Retinal pigment epithelial cell (primary cell): ENCODE data around the gene BACE2.

Source experiments
- DNase-seq: peaks from one replicate; pipeline ENCODE4 v3.0.0-alpha.2; 2010; ENCODE audit warnings: low read depth
- H3K4me3 ChIP-seq: 2 replicates; pipeline ENCODE4 v1.5.1; 2011; ENCODE audit warnings: mild to moderate bottlenecking, low read length, control low read depth, moderate library complexity
- TF ChIP-seq, protein P1 (sequence below): conservative IDR thresholded peaks from 2 replicates; pipeline ENCODE4 v1.5.1; 2011; ENCODE audit warnings: low read depth, low read length, control low read depth, inconsistent platforms

BACE2 gene

DNA sequence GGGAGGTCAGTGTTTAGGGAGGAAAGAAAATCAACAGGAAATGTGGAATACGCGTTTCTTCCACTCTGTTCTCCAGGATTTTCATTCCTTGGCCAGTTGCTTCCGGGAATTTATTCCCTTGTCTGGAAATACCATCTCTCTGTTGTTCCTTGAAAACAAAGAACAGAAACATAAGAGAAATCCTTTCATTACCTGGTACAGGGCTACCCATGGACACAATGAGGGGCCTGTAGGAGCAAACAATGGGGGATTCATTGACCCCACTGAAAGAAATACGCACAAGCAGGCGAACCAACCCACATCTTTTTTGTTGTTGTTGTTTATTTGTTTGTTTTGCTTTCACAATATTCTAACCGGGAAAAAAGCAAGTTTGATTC is 20.0 kb upstream of the BACE2 start:
- H3K4me3 ChIP-seq: no peak overlapping the region
- no peak for DNase-seq
- TF ChIP-seq, protein P1, sequence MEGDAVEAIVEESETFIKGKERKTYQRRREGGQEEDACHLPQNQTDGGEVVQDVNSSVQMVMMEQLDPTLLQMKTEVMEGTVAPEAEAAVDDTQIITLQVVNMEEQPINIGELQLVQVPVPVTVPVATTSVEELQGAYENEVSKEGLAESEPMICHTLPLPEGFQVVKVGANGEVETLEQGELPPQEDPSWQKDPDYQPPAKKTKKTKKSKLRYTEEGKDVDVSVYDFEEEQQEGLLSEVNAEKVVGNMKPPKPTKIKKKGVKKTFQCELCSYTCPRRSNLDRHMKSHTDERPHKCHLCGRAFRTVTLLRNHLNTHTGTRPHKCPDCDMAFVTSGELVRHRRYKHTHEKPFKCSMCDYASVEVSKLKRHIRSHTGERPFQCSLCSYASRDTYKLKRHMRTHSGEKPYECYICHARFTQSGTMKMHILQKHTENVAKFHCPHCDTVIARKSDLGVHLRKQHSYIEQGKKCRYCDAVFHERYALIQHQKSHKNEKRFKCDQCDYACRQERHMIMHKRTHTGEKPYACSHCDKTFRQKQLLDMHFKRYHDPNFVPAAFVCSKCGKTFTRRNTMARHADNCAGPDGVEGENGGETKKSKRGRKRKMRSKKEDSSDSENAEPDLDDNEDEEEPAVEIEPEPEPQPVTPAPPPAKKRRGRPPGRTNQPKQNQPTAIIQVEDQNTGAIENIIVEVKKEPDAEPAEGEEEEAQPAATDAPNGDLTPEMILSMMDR: no peak

DNA sequence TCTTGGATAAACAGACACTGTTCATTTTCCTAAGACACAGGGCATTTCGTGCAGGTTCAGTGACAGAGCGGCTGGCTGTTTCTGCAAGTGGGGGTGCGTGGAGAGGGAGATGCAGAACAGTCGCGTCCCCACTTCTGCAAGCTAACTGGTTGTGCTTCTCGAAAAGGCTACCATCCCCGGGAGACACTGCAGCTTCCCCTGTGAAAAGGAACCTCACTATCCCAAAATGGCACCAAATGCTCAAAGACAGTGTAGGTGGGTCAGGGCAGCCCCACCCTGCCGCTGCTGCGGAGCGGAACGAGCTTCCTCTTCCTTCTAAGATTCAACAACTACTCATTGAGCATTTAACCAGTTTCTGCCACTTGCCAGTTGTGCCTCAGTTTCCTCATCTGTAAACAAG is 19.2 kb upstream of the BACE2 start:
- no peak overlapping the region for H3K4me3 ChIP-seq
- no peak for DNase-seq
- TF ChIP-seq, protein P1: no peak

DNA sequence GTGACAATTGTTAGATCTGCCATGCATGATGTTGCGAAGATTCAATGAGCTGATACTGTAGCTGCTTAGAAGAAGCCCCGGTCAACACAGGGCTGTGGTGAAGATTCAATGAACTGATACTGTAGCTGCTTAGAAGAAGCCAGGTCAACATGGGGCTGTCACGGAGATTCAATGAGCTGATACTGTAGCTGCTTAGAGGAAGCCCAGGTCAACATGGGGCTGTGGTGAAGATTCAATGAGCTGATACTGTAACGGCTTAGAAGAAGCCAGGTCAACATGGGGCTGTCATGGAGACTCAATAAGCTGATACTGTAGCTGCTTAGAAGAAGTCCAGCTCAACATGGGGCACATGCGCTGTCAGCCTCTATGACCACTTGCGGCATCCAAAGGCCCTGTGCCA is 18.8 kb upstream of the BACE2 start:
- no peak overlapping the region for H3K4me3 ChIP-seq
- TF ChIP-seq, protein P1: no peak
- DNase-seq: no peak

DNA sequence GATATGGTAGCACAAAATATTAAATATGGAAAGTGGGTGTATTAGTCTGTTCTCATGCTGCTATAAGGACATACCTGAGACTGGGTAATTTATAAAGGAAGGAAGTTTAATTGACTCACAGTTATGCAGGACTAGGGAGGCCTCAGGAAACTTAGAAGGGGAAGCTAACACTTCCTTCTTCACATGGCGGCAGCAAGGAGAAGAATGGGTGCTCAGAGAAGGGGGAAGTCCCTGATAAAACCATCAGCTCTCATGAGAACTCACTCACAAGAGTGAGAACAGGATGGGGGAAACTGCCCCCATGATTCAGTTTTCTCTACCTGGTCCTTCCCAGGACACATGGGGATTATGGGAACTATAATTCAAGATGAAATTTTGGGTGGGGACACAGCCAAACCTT is 15.8 kb upstream of the BACE2 start:
- H3K4me3 ChIP-seq: no peak overlapping the region
- TF ChIP-seq, protein P1: no peak
- DNase-seq: no peak

DNA sequence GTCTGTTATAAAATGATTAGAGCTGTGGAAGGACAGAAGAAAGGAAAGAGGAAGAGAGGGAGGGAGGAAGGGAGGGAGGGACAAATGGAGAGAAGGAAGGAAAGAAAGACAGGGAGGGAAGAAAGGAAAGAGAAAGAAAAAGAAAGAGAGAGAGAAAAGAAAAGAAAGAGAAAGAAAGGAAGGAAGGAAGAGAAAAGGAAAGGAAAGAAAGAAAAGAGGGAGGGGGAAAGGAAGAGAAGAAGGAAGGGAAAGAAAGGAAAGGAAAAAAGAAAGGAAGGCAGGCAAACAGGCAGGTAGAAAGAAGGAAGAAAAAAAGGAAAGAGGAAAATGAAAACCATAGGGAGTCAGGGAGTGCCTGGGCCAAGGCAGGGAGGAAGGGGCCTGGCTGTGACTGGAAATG is 14.5 kb upstream of the BACE2 start:
- H3K4me3 ChIP-seq: no peak overlapping the region
- no peak for DNase-seq
- TF ChIP-seq, protein P1: no peak

DNA sequence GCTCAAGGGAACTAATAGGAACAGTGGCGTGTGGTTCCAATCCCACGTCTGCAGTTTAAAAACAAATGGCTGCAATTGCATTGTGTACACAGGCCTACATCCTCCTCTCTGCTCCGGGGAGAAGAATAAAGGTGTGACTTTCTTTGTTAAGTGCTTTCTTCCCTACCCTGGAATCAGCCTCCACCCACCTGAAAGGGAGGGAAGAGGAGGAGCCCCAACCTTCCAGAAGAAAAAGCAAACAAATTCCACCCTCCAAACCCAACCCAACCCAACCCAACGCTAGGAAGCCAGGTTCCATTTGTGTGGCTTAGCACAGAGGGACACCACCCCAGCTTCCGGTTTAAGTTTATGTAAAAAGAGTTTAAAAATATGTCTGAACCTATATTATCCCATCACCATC is 11.8 kb upstream of the BACE2 start:
- TF ChIP-seq, protein P1: no peak
- no peak for DNase-seq

DNA sequence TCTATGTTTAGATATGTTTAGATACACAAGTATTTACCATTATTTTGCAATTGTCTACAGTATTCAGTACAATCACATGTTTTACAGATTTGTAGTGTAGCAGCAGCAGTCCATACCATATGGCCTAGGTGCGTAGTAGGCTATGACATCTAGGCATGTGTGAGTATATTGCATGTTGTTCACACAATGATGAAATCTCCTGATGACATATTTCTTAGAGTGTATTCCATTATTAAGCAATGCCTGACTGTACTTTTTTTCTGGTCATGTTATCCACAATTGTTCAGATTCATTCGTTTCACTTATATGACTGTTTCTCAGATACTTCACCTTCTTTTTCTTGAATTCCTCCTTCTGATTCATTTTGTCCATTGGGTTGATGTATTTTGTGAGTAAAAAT is 9.9 kb upstream of the BACE2 start:
- TF ChIP-seq, protein P1: no peak
- H3K4me3 ChIP-seq: no peak overlapping the region
- no peak for DNase-seq

More for the DNA sequence above, 11.8 kb upstream of the BACE2 start:
- no peak overlapping the region for H3K4me3 ChIP-seq
